Stimulated activated CD4-positive, alpha-beta T cell treated with anti-CD3 and anti-CD28 coated beads, Interleukin-1b, Interleukin-23, amount 100 ng/mL, for 48 hours (primary cell): ENCODE measurements around the gene GAGE12C.
"Not testable (repeated sequence)": the region's sequence is repeated elsewhere in the genome, so short reads cannot be mapped to it uniquely, and the experiment has no call there.

Experiments
- DNase-seq: peaks from one replicate; pipeline ENCODE4 v3.0.0-alpha.2; 2020

GAGE12C gene

GRCh38 chrX:49531877-49532276 is at the start of gene GAGE12C:
TSS of gene GAGE12C (plus strand) at chrX:49532177. CDS start at chrX:49533332, 1,155 bp downstream.
- DNase-seq, result not testable (repeated sequence)

GRCh38 chrX:49541433-49541832 is 9.5 kb downstream of the GAGE12C start, which contains the start of gene GAGE12D:
TSS of gene GAGE12D (plus strand) at chrX:49541733. CDS start at chrX:49542888, 1,155 bp downstream.
- not testable (repeated sequence) for DNase-seq

GRCh38 chrX:49550989-49551388 is 19.0 kb downstream of the GAGE12C start, which contains the start of gene GAGE12E:
TSS of gene GAGE12E (plus strand) at chrX:49551289. CDS start at chrX:49552444, 1,155 bp downstream.
- not testable (repeated sequence) for DNase-seq

GRCh38 chrX:49560542-49560941 is 28.6 kb downstream of the GAGE12C start, which contains the start of gene GAGE12F:
TSS of gene GAGE12F (plus strand) at chrX:49560842. CDS start at chrX:49561997, 1,155 bp downstream.
- not testable (repeated sequence) for DNase-seq

GRCh38 chrX:49568728-49569127 is 36.8 kb downstream of the GAGE12C start:
- DNase-seq, result not testable (repeated sequence)

- DNase-seq, result not testable (repeated sequence)
These were observed 37.2 kb downstream of the GAGE12C start for GRCh38 chrX:49569152-49569551.

- DNase-seq, result not testable (repeated sequence)
These were observed 38.1 kb downstream of the GAGE12C start, which contains the start of gene GAGE12G for GRCh38 chrX:49570100-49570499. TSS of gene GAGE12G (plus strand) at chrX:49570400. CDS start at chrX:49571555, 1,155 bp downstream.

GRCh38 chrX:49579649-49580048 is 47.7 kb downstream of the GAGE12C start, which contains the start of gene GAGE12H:
TSS of gene GAGE12H (plus strand) at chrX:49579949. CDS start at chrX:49581104, 1,155 bp downstream.
- DNase-seq, result not testable (repeated sequence)
